K562 (cell line): Measurements from ENCODE around the gene STON1. TPM values are rescaled to one million over a fixed set of nuclear protein-coding genes. Genes with fewer than 3 reads are reported as not detected.
A peak's percentile ranks its signal among the peaks of the same experiment; 100 is the strongest.

Experiments
- BHLHE40 ChIP-seq: IDR thresholded peaks from 2 replicates; pipeline ENCODE4 v1.6.1; 2011; ENCODE audit warnings: low read length, improper control_type of control experiment
- CREM ChIP-seq: IDR thresholded peaks from 2 replicates; pipeline ENCODE4 v1.6.1; 2014; ENCODE audit warnings: antibody characterized with exemption, low read depth
- MTF1 ChIP-seq: fragments of 250-450 bp; sonication (Bioruptor Pico); IDR thresholded peaks from 2 replicates; pipeline ENCODE4 v1.9.0; 2021; ENCODE audit warnings: moderate library complexity, mild to moderate bottlenecking, inconsistent platforms, borderline replicate concordance
- NFYB ChIP-seq: IDR thresholded peaks from 2 replicates; pipeline ENCODE4 v1.6.1; 2011; ENCODE audit warnings: mild to moderate bottlenecking, moderate library complexity; ENCODE audit not compliant: insufficient read length; ENCODE audit errors: extremely low read depth
- POLR2AphosphoS5 ChIP-seq: IDR thresholded peaks from 2 replicates; pipeline ENCODE4 v1.6.1; 2011; ENCODE audit warnings: mild to moderate bottlenecking, low read depth, low read length, moderate library complexity; ENCODE audit not compliant: control insufficient read depth, insufficient read depth
- RAD21 ChIP-seq, 2 experiments: fragments of 250-450 bp in 1 of 2; fragments of 450-650 bp in 1 of 2; sonication (Bioruptor Pico) in 1 of 2; formaldehyde crosslinking in 1 of 2; IDR thresholded peaks in 1 of 2; conservative IDR thresholded peaks in 1 of 2; 2 replicates each; pipeline versions ENCODE4 v1.4.0 to v1.8.0; 2020 to 2022; ENCODE audit warnings: mild to moderate bottlenecking in 2 of 2, moderate library complexity in 1 of 2
- REST ChIP-seq, 2 experiments: fragments of 450-650 bp; formaldehyde crosslinking in 1 of 2; IDR thresholded peaks; 2 replicates each; pipeline versions ENCODE4 v1.4.0 to v1.6.1; 2014 to 2020; ENCODE audit warnings: mild to moderate bottlenecking in 2 of 2, borderline replicate concordance in 1 of 2, low read depth in 1 of 2
- TAL1 ChIP-seq: fragments of 450-650 bp; IDR thresholded peaks from 2 replicates; pipeline ENCODE4 v1.6.1; 2016; ENCODE audit warnings: mild to moderate bottlenecking
- ZKSCAN3 ChIP-seq: fragments of 250-450 bp; sonication (Bioruptor Pico); IDR thresholded peaks from 2 replicates; pipeline ENCODE4 v1.4.0; 2020
- ZNF644 ChIP-seq: fragments of 200-800 bp; sonication (Bioruptor generic); IDR thresholded peaks from 2 replicates; pipeline ENCODE4 v1.6.1; 2016; ENCODE audit warnings: low read depth, missing genetic modification characterization, missing compliant biosample characterization
- ZNF740 ChIP-seq, 3 experiments: fragments of 200-800 bp in 1 of 3; sonication (Bioruptor generic) in 1 of 3; sonication (generic) in 1 of 3; formaldehyde crosslinking in 1 of 3; IDR thresholded peaks; 2 replicates each; pipeline versions ENCODE4 v1.6.1 to v1.8.0; 2016 to 2022; ENCODE audit warnings: mild to moderate bottlenecking in 2 of 3, missing compliant biosample characterization in 2 of 3, missing genetic modification characterization in 2 of 3, missing genetic modification reagents in 1 of 3
- polyA plus RNA-seq, 8 experiments: library from polyadenylated mRNA; depleted of rRNA in 4 of 8; stranded (reverse) in 5 of 8; unstranded in 3 of 8; fragments of >200 nt; fragmentation: Nextera tagmentation in 2 of 8; fragmentation: Illumina TruSeq in 1 of 8; extraction: Ambion mirVana in 2 of 8; extraction: Trizol in 1 of 8; gene quantifications; 2 replicates each; pipeline versions ENCODE4 v1.2.1 to v1.2.3, GENCODE V29; 2011 to 2014; ENCODE audit warnings: inconsistent platforms in 1 of 8, missing spikeins in 1 of 8
- total RNA-seq, 7 experiments: library from RNA; depleted of rRNA in 6 of 7; stranded (reverse); fragments of >200 nt in 6 of 7; fragmentation: Illumina TruSeq in 2 of 7; extraction: Trizol in 2 of 7; gene quantifications; 2 replicates each; pipeline versions ENCODE4 v1.2.1 to v1.2.3, GENCODE V29; 2011 to 2021; ENCODE audit warnings: low replicate concordance in 1 of 7

Gene STON1
- total and polyA plus RNA-seq, 9 of the 15 experiments (the other 6 are each of a cell fraction or from before 2014, with no cell fraction given), result 0.07 to 1.2 (median 0.55) TPM

GRCh38 chr2:48589170-48589767 lies 59.3 kb downstream of the STON1 start (continued):
- TF ChIP-seq ZNF740 (CRISPR knock-in tag; IDR thresholded peaks at IDR 0.05) (no peak), ZNF740 (tag; IDR thresholded peaks at IDR 0.05) (no peak), NFYB (no peak), MTF1 (CRISPR knock-in tag) (no peak), ZNF644 (tag) (no peak), BHLHE40 (no peak), CREM (peak; percentile 32; the same call in 1 of the 2 replicates), RAD21 (CRISPR knock-in tag; conservative IDR thresholded peaks at IDR 0.05 in 1 of 2, IDR thresholded peaks at IDR 0.05 in 1 of 2) (peak; percentile 64 to 74), TAL1 (no peak), POLR2AphosphoS5 (no peak), REST (IDR thresholded peaks at IDR 0.05; ENCODE audit: borderline replicate concordance) (peak; percentile 71), REST (CRISPR knock-in tag; IDR thresholded peaks at IDR 0.05; ENCODE audit: low read depth) (no peak), ZKSCAN3 (CRISPR knock-in tag) (no peak)
